AG09319 (cell line): ENCODE data around the gene ESPNL.

Experiments used
- DNase-seq: peaks from one replicate; pipeline ENCODE4 v3.0.0-alpha.2; 2010; ENCODE audit warnings: low read depth; ENCODE audit errors: extremely low read depth
- CTCF ChIP-seq: IDR thresholded peaks from 2 replicates; pipeline ENCODE4 v1.5.1; 2011; ENCODE audit warnings: low read depth, mild to moderate bottlenecking, inconsistent platforms, low read length, moderate library complexity

ESPNL gene

GRCh38 chr2:238105506-238106338 is 5.6 kb downstream of the ESPNL start:
- no peak for TF ChIP-seq CTCF
- no peak for DNase-seq

- no peak for DNase-seq
- no peak; the same call in 1 of the 2 replicates for TF ChIP-seq CTCF
Observed at GRCh38 chr2:238106339-238106697, 6.2 kb downstream of the ESPNL start.

- TF ChIP-seq CTCF: no peak; the same call in 1 of the 2 replicates
- no peak for DNase-seq
Observed at GRCh38 chr2:238106698-238107524, 6.8 kb downstream of the ESPNL start.

- no peak for DNase-seq
- TF ChIP-seq CTCF: no peak
Observed at GRCh38 chr2:238107525-238108422, 7.6 kb downstream of the ESPNL start.

GRCh38 chr2:238108423-238109183 is 8.5 kb downstream of the ESPNL start:
- TF ChIP-seq CTCF: no peak
- DNase-seq: no peak

- TF ChIP-seq CTCF: no peak
- no peak for DNase-seq
Observed at GRCh38 chr2:238113611-238114010, 13.5 kb downstream of the ESPNL start.
